Measurements from ENCODE around the gene CYP2R1.

- TF ChIP-seq NFIC (IDR thresholded peaks at IDR 0.05) (no peak), CEBPB (IDR thresholded peaks at IDR 0.05) (no peak)
Observed at GRCh38 chr11:14886513-14886912, 5.5 kb downstream of the CYP2R1 start.

Measured in Ishikawa (cell line).